HepG2 (cell line): ENCODE data around the gene PLRG1. TPM values are rescaled to one million over a fixed set of nuclear protein-coding genes. Genes with fewer than 3 reads are reported as not detected.

ENCODE experiments used
- BRD4 ChIP-seq: sonication (generic); formaldehyde crosslinking; IDR thresholded peaks from 2 replicates; pipeline ENCODE4 v1.4.0; 2020; ENCODE audit warnings: missing genetic modification reagents
- IRF9 ChIP-seq: sonication (generic); formaldehyde crosslinking; IDR thresholded peaks from 2 replicates; pipeline ENCODE4 v1.8.0; 2022; ENCODE audit warnings: missing genetic modification reagents, mild to moderate bottlenecking, borderline replicate concordance
- MED1 ChIP-seq: sonication (generic); formaldehyde crosslinking; IDR thresholded peaks from 2 replicates; pipeline ENCODE4 v1.4.0; 2020; ENCODE audit warnings: missing genetic modification reagents
- NFIC ChIP-seq: IDR thresholded peaks from 2 replicates; pipeline ENCODE4 v1.6.1; 2012; ENCODE audit warnings: mild to moderate bottlenecking, low read length, inconsistent platforms
- SKIL ChIP-seq: sonication (generic); formaldehyde crosslinking; IDR thresholded peaks from 2 replicates; pipeline ENCODE4 v1.8.0; 2022; ENCODE audit warnings: missing genetic modification reagents, mild to moderate bottlenecking, moderate library complexity, borderline replicate concordance
- SP5 ChIP-seq: IDR thresholded peaks from 2 replicates; pipeline ENCODE4 v1.6.1; 2016; ENCODE audit warnings: low read depth, borderline replicate concordance
- ZBTB33 ChIP-seq: sonication (generic); formaldehyde crosslinking; IDR thresholded peaks from 2 replicates; pipeline ENCODE4 v1.4.0; 2020; ENCODE audit warnings: missing genetic modification reagents
- ZHX1 ChIP-seq: sonication (generic); formaldehyde crosslinking; IDR thresholded peaks from 2 replicates; pipeline ENCODE4 v1.8.1; 2022; ENCODE audit warnings: low read depth, mild to moderate bottlenecking, missing genetic modification reagents
- ZNF292 ChIP-seq: sonication (generic); formaldehyde crosslinking; IDR thresholded peaks from 2 replicates; pipeline ENCODE4 v1.8.1; 2022; ENCODE audit warnings: mild to moderate bottlenecking, low read depth, missing genetic modification reagents, borderline replicate concordance
- ZNF431 ChIP-seq: sonication (generic); formaldehyde crosslinking; IDR thresholded peaks from 2 replicates; pipeline ENCODE4 v1.9.0; 2022; ENCODE audit warnings: missing genetic modification reagents, low read depth, mild to moderate bottlenecking, borderline replicate concordance
- ZNF552 ChIP-seq: sonication (generic); formaldehyde crosslinking; IDR thresholded peaks from 2 replicates; pipeline ENCODE4 v1.9.0; 2022; ENCODE audit warnings: missing genetic modification reagents, mild to moderate bottlenecking, borderline replicate concordance
- ZNF564 ChIP-seq: sonication (generic); formaldehyde crosslinking; IDR thresholded peaks from 2 replicates; pipeline ENCODE4 v1.8.1; 2023; ENCODE audit warnings: mild to moderate bottlenecking, missing genetic modification reagents
- ZNF687 ChIP-seq: sonication (generic); formaldehyde crosslinking; IDR thresholded peaks from 2 replicates; pipeline ENCODE4 v1.5.1; 2020; ENCODE audit warnings: mild to moderate bottlenecking, missing genetic modification reagents, moderate library complexity
- ZNF776 ChIP-seq: sonication (generic); formaldehyde crosslinking; IDR thresholded peaks from 2 replicates; pipeline ENCODE4 v1.4.0; 2020; ENCODE audit warnings: mild to moderate bottlenecking, missing genetic modification reagents
- polyA plus RNA-seq, 8 experiments: library from polyadenylated mRNA; depleted of rRNA in 3 of 8; stranded (reverse) in 7 of 8; unstranded in 1 of 8; fragments of >200 nt; fragmentation: Illumina TruSeq in 4 of 8; extraction: Trizol in 4 of 8; gene quantifications; 2 replicates each; pipeline versions ENCODE4 v1.2.1 to v1.2.3, GENCODE V29; 2011 to 2016; ENCODE audit warnings: low read depth in 4 of 8, missing spikeins in 1 of 8, mixed read lengths in 1 of 8; ENCODE audit not compliant: insufficient read depth in 1 of 8
- total RNA-seq, 5 experiments: library from RNA; depleted of rRNA; stranded (reverse); fragments of >200 nt; fragmentation: Illumina TruSeq; extraction: Trizol; gene quantifications; 2 replicates each; pipeline ENCODE4 v1.2.3, GENCODE V29; 2016; ENCODE audit warnings: low read depth in 1 of 5

Gene PLRG1
- total and polyA plus RNA-seq, 2 of the 13 experiments (the other 11 are each of a cell fraction or from before 2014, with no cell fraction given): 77.3 to 110 TPM

GRCh38 chr4:154491341-154492271, 58.6 kb downstream of the PLRG1 start, which contains the start of gene DCHS2 (continued):
- TF ChIP-seq ZBTB33 (CRISPR knock-in tag) (peak; percentile 63; the same call in 1 of the 2 replicates), BRD4 (no peak), ZHX1 (CRISPR knock-in tag) (0 out of 2 replicates have a peak, but pooled peaks have one; percentile 63), SP5 (CRISPR knock-in tag) (peak; percentile 38; the same call in 1 of the 2 replicates), IRF9 (CRISPR knock-in tag) (no peak), ZNF564 (CRISPR knock-in tag) (0 out of 2 replicates have a peak, but pooled peaks have one; percentile 50), ZNF552 (CRISPR knock-in tag) (no peak), NFIC (no peak), ZNF431 (CRISPR knock-in tag) (no peak), ZNF776 (no peak), MED1 (CRISPR knock-in tag) (0 out of 2 replicates have a peak, but pooled peaks have one; percentile 27), ZNF687 (peak; percentile 73), ZNF292 (CRISPR knock-in tag) (peak; percentile 80; the same call in 1 of the 2 replicates), SKIL (CRISPR knock-in tag) (peak; percentile 73; the same call in 1 of the 2 replicates)
